GM12891 (cell line): ENCODE measurements around the gene ATP8A2.

Source experiments
- DNase-seq: peaks from one replicate; pipeline ENCODE4 v3.0.0; 2011; ENCODE audit warnings: low spot score; ENCODE audit not compliant: insufficient read length
- FAIRE-seq: peaks from 2 replicates; lab custom pipeline; 2011; peaks lifted over from hg19 to GRCh38; lab: Jason Lieb, UNC
- PAX5 ChIP-seq: IDR thresholded peaks from 2 replicates; pipeline ENCODE4 v1.6.1; 2011; ENCODE audit warnings: low read length, moderate library complexity, mild to moderate bottlenecking; ENCODE audit not compliant: insufficient read depth, severe bottlenecking
- POLR2A ChIP-seq: IDR thresholded peaks from 2 replicates; pipeline ENCODE4 v1.6.1; 2011; ENCODE audit warnings: low read depth, low read length, control low read depth
- POLR2AphosphoS5 ChIP-seq: IDR thresholded peaks from 2 replicates; pipeline ENCODE4 v1.6.1; 2011; ENCODE audit warnings: low read depth, low read length, control low read depth
- POU2F2 ChIP-seq: IDR thresholded peaks from 2 replicates; pipeline ENCODE4 v1.6.1; 2011; ENCODE audit warnings: low read depth, mild to moderate bottlenecking, control low read depth, low read length, moderate library complexity
- SPI1 ChIP-seq: IDR thresholded peaks from 2 replicates; pipeline ENCODE4 v1.6.1; 2011; ENCODE audit warnings: low read depth, low read length, control low read depth
- TAF1 ChIP-seq: IDR thresholded peaks from 2 replicates; pipeline ENCODE4 v1.6.1; 2011; ENCODE audit warnings: low read depth, low read length, control low read depth

The ATP8A2 gene

DNA sequence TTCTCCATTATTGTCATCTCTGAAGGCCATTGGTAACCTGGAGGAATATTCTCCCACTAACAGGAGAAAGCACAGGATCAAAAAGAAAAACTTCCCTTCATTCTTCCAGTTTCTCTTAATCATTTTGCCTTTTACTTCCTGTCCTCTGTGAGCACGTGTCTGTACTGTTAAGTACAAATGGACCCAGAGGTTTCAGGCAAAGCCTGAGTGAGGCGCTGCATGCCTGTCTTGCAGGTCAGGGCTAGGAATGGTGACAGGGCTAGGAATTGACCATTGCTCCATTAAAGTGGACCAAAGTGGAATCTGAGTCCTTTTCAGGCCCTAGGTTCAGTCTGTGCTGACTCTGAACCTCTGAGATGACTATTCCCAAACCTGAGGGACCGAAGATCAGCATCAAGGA lies 353.3 kb downstream of the ATP8A2 start:
- no peak for FAIRE-seq
- TF ChIP-seq POLR2AphosphoS5 (no peak), POLR2A (no peak), PAX5 (no peak), POU2F2 (no peak), SPI1 (no peak), TAF1 (no peak)

GRCh38 chr13:25727250-25727649 lies 355.5 kb downstream of the ATP8A2 start:
- FAIRE-seq (no peak), DNase-seq (no peak)
- TF ChIP-seq POLR2AphosphoS5 (no peak), SPI1 (no peak), POU2F2 (no peak), PAX5 (no peak), TAF1 (no peak), POLR2A (no peak)

More for the DNA sequence above, 353.3 kb downstream of the ATP8A2 start:
- no peak for DNase-seq

GRCh38 chr13:25727810-25728209 lies 356.0 kb downstream of the ATP8A2 start:
- FAIRE-seq, result no peak
- no peak for DNase-seq
- TF ChIP-seq PAX5, result no peak
- no peak for TF ChIP-seq TAF1
- TF ChIP-seq POLR2AphosphoS5, result no peak
- TF ChIP-seq SPI1, result no peak
- no peak for TF ChIP-seq POU2F2
- no peak for TF ChIP-seq POLR2A

- TF ChIP-seq PAX5, result no peak
- TF ChIP-seq POLR2A, result no peak
- TF ChIP-seq POU2F2, result no peak
- no peak for TF ChIP-seq POLR2AphosphoS5
- no peak for TF ChIP-seq SPI1
- TF ChIP-seq TAF1, result no peak
- no peak for FAIRE-seq
- no peak for DNase-seq
These were observed 357.4 kb downstream of the ATP8A2 start for GRCh38 chr13:25729201-25729600.

DNA sequence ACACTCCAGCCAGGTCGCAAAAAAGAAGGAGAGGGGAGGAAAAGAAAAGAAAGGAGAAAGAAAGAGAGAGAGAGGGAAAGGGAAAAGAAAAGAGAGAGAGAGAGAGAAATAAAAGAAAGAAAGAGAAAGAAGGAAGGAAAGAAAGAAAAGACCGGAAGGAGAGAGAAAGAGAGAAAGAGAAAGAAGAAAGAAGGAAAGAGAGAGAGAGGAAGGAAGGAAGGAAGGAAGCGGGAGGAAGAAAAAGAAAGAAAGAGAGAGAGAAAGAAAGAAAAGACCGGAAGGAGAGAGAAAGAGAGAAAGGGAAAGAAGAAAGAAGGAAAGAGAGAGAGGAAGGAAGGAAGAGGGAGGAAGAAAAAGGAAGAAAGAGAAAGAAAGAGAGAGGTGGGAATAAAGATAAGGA lies 359.3 kb downstream of the ATP8A2 start:
- TF ChIP-seq SPI1 (no peak), TAF1 (no peak), PAX5 (no peak), POLR2AphosphoS5 (no peak), POLR2A (no peak)
- no peak for FAIRE-seq
- no peak for DNase-seq

- no peak for FAIRE-seq
These were observed 359.8 kb downstream of the ATP8A2 start for GRCh38 chr13:25731536-25731935.

DNA sequence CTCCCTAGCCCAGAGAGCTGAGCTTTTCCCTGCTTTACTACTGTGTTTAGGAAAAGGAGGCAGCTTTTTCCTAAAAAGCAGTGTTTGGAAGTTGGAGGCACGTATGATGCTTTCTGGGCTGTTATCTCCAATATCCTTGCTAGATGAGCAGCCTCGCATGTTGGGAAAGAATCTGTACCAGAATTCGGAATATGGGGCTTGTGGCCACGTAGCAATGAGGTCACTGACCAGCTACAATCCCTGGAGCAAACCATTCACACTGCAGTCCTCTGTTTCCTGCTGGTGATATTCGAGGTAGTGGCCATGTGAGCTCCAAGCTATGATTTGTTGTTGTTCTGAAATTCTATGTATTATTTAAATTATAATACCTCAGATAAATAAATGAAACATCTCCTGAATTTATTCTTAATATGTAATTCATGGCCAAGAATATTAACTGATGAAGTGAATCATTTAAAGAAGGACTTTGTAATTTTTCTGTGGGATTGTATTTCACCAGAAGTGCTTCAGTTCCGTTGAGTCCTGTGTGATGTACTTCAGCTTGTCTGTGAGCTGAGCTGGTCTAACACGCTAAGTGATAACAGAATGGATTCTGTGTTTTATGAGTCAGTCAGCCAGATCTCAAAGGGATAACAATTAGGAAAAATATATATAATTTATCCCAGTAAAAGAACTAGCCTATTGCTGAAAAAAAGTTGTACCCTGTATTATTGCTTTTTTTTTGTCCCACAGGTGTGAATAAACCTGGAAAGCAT lies 360.5 kb downstream of the ATP8A2 start:
- DNase-seq, result no peak
- TF ChIP-seq TAF1 (no peak), POLR2A (no peak), POU2F2 (no peak), SPI1 (no peak), POLR2AphosphoS5 (no peak), PAX5 (no peak)
- FAIRE-seq, result no peak

More at GRCh38 chr13:25731536-25731935, 359.8 kb downstream of the ATP8A2 start:
- TF ChIP-seq PAX5, result no peak
- no peak for DNase-seq

DNA sequence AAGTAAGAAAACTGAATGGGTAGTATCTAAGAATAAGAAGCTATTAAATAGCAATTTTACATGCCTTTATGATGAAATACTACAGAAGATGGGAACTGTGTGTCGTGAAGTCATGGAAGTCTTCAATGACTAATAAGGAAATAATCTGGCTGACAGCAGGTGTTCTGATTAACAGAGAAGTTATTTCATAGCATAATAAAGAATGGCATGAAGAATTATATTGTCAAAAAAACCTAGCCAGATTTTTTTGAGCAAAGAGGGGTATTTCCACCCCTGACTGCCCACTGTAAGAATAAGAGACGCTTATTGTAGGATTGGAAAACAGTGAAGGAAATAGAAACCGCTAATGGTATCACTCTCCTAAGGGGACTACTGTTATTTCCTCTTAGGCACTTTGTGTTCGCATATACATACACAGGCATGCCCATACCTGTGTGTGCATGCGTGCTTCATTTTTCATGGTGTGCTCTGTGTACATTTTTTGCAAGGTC lies 361.3 kb downstream of the ATP8A2 start:
- no peak for DNase-seq
- no peak for FAIRE-seq
- no peak for TF ChIP-seq PAX5
- TF ChIP-seq POLR2AphosphoS5, result no peak
- no peak for TF ChIP-seq POLR2A
- no peak for TF ChIP-seq POU2F2
- no peak for TF ChIP-seq TAF1
- TF ChIP-seq SPI1, result no peak

- TF ChIP-seq POLR2A (no peak), SPI1 (no peak), POLR2AphosphoS5 (no peak), PAX5 (no peak), TAF1 (no peak), POU2F2 (no peak)
- no peak for DNase-seq
- no peak for FAIRE-seq
These were observed 362.1 kb downstream of the ATP8A2 start for GRCh38 chr13:25733696-25734435.

- DNase-seq, result no peak
- no peak for FAIRE-seq
- TF ChIP-seq POLR2AphosphoS5, result no peak
- no peak for TF ChIP-seq SPI1
- TF ChIP-seq PAX5, result no peak
- TF ChIP-seq TAF1, result no peak
- no peak for TF ChIP-seq POU2F2
- no peak for TF ChIP-seq POLR2A
These were observed 366.8 kb downstream of the ATP8A2 start for GRCh38 chr13:25738342-25739196.
